Brain microvascular endothelial cell (primary cell): ENCODE results near the gene NFATC1.

ENCODE experiments used
- DNase-seq: peaks from one replicate; pipeline ENCODE4 v3.0.0-alpha.2; 2020
- H3K27ac ChIP-seq: fragments of 250-450 bp; sonication (Bioruptor Pico); 2 replicates; pipeline ENCODE4 v1.5.1; 2020; ENCODE audit warnings: mild to moderate bottlenecking, moderate library complexity
- H3K27me3 ChIP-seq: fragments of 250-450 bp; sonication (Bioruptor Pico); replicated peaks from 2 replicates; pipeline ENCODE4 v1.5.1; 2020; ENCODE audit warnings: mild to moderate bottlenecking
- H3K36me3 ChIP-seq: fragments of 250-450 bp; sonication (Bioruptor Pico); replicated peaks from 2 replicates; pipeline ENCODE4 v1.5.1; 2020; ENCODE audit warnings: mild to moderate bottlenecking
- H3K4me3 ChIP-seq: 2 replicates; pipeline ENCODE4 v1.5.1; 2011; ENCODE audit warnings: low read depth, mild to moderate bottlenecking, control low read depth, low read length, moderate library complexity
- CTCF ChIP-seq: IDR thresholded peaks from 2 replicates; pipeline ENCODE4 v1.5.1; 2011; ENCODE audit warnings: low read depth, mild to moderate bottlenecking, moderate library complexity, low read length, control low read depth, inconsistent platforms; ENCODE audit errors: missing control alignments
- in situ Hi-C: cut with HindIII; loops from 2 replicates; pipeline ENCODE4 v1.10.0; 2017; ENCODE audit warnings: low sequenced_read_pairs, low pct_ligation_motif_present

Gene NFATC1

GRCh38 chr18:79366177-79367094 is 29.3 kb upstream of the NFATC1 start:
- H3K36me3 ChIP-seq: no peaks in the 10 kb centered on the region
- TF ChIP-seq CTCF: no peak
- no peak overlapping the region for H3K27ac ChIP-seq
- DNase-seq: no peak
- in situ Hi-C loops: no loop called here
- no peak overlapping the region for H3K4me3 ChIP-seq
- no peaks in the 10 kb centered on the region for H3K27me3 ChIP-seq

- H3K27ac ChIP-seq: no peak overlapping the region
- no peak for DNase-seq
- in situ Hi-C loops: no loop called here
- no peaks in the 10 kb centered on the region for H3K27me3 ChIP-seq
- no peaks in the 10 kb centered on the region for H3K36me3 ChIP-seq
- no peak for TF ChIP-seq CTCF
- no peak overlapping the region for H3K4me3 ChIP-seq
These were observed 28.2 kb upstream of the NFATC1 start for GRCh38 chr18:79367480-79367879.

GRCh38 chr18:79367989-79368388 is 27.7 kb upstream of the NFATC1 start:
- no peak for DNase-seq
- H3K36me3 ChIP-seq: no peaks in the 10 kb centered on the region
- no peaks in the 10 kb centered on the region for H3K27me3 ChIP-seq
- no peak for TF ChIP-seq CTCF
- in situ Hi-C loops: no loop called here
- no peak overlapping the region for H3K27ac ChIP-seq
- H3K4me3 ChIP-seq: no peak overlapping the region

GRCh38 chr18:79368681-79369080 is 27.0 kb upstream of the NFATC1 start:
- no peak overlapping the region for H3K4me3 ChIP-seq
- DNase-seq: no peak
- no peaks in the 10 kb centered on the region for H3K36me3 ChIP-seq
- in situ Hi-C loops: no loop called here
- TF ChIP-seq CTCF: no peak
- H3K27ac ChIP-seq: no peak overlapping the region
- no peaks in the 10 kb centered on the region for H3K27me3 ChIP-seq

- DNase-seq: no peak
- no peak overlapping the region for H3K4me3 ChIP-seq
- H3K27ac ChIP-seq: no peak overlapping the region
- no peak for TF ChIP-seq CTCF
- no peaks in the 10 kb centered on the region for H3K27me3 ChIP-seq
- in situ Hi-C loops: no loop called here
- H3K36me3 ChIP-seq: no peaks in the 10 kb centered on the region
These were observed 24.1 kb upstream of the NFATC1 start for GRCh38 chr18:79371561-79372121.
